Amniotic stem cell (primary cell): Measurements from ENCODE around the gene MRI1.
"Not testable (repeated sequence)": the region's sequence is repeated elsewhere in the genome, so short reads cannot be mapped to it uniquely, and the experiment has no call there.

Source experiments
- DNase-seq: peaks from one replicate; lab custom pipeline; 2025; lab: John Stamatoyannopoulos, UW

Gene MRI1

DNA sequence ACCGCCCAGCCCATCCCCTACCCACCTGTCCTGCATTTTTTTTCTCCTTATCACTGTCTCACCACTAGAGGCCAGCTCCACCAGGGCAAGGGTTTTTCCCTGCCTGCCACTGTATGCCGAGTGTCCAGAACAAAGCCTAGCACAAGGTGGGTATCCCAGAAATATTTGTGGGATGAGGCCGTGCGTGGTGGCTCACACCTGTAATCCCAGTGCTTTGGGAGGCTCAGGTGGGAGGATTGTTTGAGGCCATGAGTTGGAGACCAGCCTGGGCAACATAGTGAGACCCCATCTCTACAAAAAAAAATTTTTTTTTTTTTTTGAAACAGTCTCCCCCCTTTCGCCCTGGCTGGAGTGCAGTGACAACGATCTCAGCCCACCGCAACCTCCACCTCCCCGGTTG lies 2.9 kb upstream of the MRI1 start:
- no peak for DNase-seq

DNA sequence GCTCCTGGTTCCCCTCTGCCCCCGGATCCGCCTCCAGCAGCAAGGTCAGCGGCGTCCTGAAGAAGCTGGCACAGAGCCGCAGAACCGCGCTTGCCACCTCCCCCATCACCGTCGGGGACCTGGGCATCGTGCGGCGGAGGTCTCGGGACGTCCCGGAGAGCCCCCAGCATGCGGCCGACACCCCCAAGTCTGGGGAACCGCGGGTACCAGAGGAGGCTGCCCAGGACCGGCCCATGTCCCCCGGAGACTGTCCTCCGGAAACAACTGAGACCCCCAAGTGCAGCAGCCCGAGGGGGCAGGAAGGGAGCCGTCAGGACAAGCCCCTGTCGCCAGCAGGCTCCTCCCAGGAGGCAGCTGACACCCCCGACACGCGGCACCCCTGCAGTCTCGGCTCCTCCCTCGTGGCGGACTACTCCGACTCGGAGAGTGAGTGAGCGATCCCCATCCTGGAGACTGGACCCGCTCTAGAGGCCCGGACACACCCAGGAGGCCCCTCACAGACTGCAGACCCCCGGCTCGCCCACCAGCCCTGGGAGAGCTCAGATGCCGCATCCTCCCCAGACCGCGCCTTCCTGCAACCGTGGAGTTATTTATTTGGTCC lies 1.6 kb upstream of the MRI1 start:
- DNase-seq, result no peak

DNA sequence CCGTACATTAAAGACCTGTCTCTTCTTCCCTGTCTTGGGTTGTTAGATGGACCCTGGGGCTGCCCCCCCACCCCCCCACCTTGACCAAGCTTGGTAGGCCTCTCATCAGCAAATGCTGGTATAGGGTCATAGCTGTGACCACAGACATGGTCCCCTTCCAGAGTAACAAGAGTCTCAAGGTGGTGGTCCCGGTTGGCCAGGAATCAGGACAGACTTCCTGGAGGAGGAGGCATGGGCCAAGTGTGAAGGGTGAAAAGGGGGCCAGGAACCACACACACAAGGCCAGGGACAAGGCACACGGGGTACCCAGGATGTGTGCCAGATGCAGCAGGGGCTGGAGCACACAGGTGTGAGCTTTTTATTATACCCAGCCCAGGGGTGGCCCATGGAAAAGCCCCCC lies 1.1 kb upstream of the MRI1 start:
- no peak for DNase-seq

DNA sequence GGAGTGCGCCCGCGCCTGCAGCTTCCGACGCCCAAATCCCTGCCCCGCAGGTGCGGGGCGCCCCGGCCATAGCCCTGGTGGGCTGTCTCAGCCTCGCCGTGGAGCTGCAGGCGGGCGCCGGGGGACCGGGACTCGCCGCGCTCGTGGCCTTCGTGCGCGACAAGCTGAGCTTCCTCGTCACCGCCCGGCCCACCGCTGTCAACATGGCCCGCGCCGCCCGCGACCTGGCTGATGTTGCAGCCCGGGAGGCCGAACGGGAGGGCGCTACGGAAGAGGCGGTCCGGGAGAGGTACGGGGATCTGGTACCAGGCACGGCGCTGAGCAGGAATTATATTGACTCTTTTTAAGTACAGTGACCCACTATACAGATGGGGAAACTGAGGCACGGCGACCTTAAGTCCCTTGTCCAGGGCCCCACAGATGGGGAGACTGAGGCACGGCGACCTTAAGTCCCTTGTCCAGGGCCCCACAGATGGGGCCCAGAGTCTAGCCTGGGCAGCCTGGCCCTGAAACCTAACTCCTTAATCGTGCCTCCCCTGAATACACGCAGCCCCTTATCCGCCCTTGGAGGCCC lies 586 bp downstream of the MRI1 start:
- DNase-seq, result no peak

DNA sequence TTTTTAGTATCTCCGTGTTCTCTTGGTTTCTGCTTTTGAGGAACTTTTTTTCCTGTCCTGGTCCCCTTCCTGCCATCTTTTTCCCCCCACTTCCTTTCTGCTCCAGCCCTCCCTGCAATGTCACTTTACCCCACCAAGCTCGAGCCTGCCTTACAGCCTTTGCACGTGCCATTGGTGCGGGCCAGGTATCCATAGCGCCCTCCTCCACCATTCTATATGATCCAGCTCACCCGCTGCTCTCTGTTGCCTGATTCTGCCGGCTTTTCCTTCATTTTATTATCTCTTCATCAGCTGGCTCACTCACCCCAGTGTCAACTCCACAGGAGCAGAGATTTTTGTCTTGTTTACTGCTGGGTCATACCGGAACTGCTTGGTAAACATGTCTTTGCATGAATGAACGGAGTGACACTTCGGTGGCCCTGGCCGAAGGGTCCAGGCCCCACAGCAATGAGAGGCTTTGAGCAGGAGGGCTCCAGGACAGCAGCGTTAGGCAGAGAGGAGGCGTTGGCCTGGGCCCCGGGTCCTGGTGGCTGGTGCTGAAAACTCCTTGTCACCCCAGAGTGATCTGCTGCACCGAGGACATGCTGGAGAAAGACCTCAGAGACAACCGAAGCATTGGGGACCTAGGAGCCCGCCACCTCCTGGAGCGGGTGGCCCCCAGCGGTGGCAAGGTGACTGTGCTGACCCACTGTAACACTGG lies 1.2 kb downstream of the MRI1 start:
- no peak for DNase-seq

DNA sequence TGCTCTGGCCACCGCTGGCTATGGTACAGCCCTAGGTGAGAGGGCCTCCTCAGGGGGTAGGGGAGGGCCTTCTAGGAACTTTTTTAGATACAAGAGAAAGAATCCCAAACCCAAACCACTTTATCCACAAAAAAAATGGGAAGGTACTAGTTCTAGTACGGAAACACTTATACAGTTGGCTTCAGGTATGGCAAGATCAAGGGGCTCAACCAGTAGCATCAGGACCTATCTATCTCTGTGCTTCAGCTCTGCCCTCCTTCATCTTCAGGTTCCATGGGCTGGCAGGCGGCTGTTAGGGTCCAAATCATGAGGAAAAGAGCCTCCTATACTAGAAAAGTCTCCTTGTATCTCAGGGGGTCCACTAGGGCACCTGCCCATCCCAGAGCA lies 1.8 kb downstream of the MRI1 start:
- no peak for DNase-seq

DNA sequence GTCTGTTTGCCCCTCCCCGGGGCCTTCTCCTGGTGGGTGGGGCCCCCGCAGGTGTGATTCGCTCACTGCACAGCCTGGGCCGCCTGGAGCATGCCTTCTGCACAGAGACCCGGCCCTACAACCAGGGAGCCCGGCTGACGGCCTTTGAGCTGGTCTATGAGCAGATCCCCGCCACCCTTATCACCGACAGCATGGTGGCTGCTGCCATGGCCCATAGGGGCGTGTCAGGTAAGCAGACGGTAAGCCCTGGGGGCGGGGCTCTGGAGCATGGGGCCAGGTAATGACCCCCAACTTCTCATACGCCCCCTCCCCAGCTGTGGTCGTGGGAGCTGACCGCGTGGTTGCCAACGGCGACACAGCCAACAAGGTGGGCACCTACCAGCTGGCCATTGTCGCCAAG lies 4.2 kb downstream of the MRI1 start:
- DNase-seq, result no peak

DNA sequence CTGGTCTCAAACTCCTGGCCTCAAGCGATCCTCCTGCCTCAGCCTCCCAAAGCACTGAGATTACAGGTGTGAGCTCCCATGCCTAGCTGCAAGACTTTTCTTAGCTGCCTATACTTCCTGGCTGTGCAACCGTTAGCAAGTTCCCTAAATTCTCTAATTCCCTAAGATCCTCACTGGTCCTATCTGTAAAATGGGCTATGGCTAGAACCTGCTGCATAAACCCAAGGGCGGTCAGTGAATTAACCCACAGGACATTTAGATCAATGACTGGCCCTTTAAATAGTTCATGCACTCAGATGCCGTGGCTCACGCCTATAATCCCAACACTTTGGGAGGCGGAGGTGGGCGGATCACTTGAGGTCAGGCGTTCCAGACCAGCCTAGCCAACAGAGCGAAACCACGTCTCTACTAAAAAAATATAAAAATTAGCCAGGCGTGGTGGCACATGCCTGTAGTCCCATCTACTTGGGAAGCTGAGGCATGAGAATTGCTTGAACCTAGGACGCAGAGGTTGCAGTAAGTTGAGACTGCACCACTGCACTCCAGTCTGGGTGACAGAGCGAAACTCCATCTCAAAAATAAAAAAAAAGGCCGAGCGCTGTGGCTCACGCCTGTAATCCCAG lies 5.8 kb downstream of the MRI1 start:
- DNase-seq, result no peak

DNA sequence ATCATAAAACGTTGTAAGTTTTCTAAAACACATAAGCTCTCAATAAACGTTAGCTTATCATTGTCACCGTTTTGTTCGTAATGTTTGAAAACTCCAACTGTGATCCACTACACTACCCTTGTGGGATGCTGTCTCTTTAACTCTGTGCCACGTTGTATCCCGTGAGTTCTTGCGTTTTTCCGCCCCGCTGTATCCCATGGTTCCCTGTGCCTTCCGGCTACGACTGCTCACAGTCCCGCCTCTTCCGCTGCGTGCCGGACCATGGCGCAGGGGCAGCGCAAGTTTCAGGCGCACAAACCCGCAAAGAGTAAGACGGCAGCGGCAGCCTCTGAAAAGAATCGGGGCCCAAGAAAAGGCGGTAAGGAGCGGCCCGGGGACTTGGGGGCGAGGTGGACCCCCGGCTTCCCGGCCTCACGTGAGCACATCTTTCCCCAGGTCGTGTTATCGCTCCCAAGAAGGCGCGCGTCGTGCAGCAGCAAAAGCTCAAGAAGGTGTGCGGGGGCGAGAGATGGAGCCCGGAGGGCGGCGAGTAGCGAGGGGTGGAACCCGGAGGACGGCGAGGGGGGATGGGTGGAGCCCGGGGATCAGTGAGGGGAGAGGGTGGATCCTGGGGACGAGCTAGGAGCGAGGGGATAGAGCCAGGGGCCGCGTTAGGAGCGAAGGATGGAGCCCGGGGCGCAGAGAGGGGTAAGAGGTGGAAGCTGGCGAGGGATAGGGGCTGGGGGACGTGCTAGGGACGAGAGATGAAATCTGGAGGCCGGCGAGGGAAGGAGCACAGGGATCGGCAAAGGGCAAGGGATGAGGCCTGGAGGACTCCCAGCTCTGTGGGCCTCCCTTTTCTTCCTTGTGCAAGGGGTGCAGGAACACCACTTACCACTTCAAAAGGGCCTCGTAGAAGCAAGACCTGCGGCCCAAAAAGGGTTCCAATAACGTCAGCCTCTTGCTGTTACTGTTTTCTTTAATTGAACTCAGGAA lies 10.2 kb downstream of the MRI1 start, which contains the start of gene C19orf53:
Gene C19orf53, plus strand, starts transcription at position 240 of the 975 bp plus-strand sequence. Its CDS starts 22 bp downstream, at position 262.
- DNase-seq, result peak; percentile 93

DNA sequence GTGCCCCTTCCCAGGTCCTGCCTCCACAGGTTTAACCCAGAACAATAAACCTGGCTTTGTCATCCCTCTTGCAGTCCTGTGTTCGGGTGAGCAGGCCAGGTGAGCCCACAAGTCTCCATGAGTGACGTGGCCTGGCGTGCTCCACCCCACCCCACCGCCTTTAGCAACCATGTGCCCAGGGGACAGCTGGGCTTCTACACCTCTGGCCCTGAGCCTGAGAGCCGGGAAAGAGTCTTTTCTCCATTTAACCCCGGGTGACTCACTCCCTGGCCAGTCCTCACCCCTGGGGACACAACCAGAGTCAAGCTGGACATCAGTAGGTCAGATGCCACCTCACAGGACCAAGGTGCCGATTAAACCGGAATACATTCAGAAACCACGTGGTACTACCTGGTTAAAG lies 14.1 kb downstream of the MRI1 start:
- no peak for DNase-seq

DNA sequence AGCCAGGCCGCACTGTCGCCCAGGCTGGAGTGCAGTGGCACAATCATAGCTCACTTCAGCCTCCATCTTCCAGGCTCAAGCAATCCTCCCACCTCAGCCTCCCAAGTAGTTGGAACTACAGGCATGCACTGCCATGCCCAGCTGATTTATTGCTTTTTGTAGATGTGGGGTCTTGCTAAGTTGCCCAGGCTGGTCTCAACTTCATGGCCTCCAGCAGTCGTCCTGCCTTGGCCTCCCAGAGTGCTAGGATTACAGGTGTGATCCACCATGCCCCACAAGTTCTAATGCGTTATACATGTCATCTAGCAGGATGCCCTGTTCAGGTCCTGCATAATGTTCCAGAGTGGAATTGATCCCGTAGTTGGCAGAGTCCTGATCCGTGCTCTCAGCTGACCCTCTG lies 14.5 kb downstream of the MRI1 start:
- DNase-seq, result no peak

DNA sequence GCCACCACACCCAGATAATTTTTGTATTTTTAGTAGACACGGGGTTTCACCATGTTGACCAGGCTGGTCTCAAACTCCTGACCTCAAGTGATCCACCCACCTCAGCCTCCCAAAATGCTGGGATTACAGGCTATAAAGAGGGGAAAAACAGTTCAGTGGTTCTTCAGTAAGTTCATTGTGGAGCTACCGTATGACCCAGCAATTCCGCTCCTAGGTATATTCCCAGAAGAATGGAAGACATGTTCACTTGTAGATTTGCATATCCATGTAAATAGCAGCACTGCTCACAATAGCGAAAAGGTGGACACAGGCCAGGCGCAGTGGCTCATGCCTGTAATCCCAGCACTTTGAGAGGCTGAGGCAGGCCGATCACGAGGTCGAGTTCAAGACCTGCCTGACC lies 15.5 kb downstream of the MRI1 start:
- not testable (repeated sequence) for DNase-seq

DNA sequence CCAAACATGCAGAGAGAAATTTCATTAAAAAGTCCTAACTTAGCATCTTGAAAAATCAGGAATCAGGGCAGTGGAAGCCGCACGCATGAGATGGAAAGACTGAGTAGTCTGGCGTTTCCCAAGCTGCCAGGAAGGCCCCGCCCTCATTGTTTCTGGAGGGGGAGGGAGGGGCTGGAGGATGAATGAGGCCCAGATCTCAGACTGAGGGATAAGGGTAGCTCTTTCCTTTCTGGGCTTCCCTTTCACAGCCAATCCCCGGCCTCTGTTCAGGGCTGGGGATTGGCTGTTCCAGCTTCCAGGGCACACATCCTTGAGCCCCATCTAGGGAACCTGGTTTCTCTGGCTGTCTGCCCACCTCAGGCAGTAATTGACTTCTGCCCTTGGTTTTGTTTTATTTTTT lies 17.2 kb downstream of the MRI1 start:
- peak; percentile 85 for DNase-seq

DNA sequence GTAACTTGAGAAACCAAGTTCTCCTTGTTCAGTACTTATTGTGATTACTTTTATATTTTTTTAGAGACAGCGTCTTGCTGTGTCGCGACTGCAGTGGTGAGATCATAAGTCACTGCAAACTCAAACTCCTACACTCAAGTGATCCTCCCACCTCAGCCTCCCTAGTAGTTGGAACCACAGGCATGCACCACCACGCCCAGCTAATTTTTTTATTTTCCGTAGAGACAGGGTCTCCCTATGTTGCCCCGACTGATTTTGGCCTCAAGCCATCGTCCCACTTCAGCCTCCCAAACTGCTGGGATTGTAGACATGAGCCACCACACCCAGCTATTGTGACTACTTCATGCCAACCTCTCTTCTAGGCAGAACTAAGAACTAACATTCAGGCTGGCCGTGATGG lies 18.2 kb downstream of the MRI1 start:
- no peak for DNase-seq

DNA sequence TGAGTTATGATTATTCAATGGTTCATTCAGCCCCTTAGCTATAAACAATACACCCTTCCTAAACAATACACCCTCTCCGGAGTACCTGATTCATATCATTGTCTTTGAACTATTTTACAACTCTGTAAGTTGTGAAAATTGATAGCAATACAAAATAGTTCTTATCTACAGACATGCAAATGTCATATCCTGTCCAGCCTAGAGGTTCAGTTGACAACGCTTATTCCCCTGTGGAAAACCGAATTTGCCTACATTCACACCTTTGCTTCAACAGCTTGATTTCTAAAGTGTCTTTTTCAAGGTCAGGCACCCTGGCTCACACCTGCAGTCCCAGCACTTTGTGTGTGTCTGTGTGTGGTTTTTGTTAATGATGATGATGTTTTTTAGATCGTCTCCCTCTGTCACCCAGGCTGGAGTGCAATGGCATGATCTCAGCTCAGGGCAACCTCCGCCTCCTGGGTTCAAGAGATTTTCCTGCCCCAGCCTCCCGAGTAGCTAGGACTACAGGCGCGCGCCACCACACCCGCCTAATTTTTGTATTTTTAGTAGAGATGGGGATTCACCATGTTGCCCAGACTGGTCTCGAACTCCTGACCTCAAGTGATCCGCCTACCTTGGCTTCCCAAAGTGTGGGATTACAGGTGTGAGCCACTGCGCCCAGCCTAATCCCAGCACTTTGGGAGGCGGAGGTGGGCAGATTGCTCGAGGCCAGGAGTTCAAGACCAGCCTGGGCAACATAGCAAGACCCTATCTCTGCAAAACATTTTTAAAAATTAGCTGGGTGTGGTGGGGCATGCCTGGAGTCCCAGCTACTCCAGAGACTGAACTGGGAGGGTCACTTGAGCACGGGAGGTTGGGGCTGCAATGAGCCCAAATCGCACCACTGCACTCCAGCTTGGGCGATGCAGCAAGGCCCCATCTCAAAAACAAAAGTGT lies 19.5 kb downstream of the MRI1 start:
- no peak for DNase-seq

DNA sequence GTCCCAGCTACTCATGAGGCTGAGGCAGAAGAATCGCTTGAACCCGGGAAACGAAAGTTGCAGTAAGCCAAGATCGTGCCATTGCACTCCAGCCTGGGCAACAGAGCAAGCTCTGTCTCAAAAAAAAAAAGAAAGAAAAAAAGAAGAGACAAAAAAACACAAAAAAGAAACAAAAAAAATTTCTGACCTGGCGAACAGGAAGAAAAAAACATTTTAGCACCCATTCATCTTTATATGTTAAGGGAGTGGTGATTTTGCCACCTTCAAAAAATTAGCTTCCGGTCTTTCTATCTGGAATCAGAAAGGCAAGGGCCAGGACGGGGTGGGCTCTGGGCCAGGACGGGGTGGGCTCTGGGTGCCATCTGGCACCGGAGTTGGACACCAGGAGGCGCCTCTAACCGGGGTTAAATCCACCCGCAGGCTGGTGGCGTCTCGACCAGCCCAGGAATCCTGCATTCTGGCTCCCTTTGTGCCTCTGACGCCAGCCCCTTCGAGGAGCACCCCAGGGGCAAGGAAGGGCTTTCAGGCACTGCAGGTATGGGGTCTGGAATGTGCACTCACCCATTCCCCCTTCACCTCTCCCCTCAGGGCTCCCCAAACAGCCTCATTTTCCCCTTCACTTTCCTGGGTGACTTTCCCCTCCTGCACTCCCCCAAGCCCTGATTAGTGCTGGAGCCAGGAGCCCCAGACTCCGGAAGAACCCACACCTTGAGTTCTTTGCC lies 20.6 kb downstream of the MRI1 start:
- peak; percentile 67 for DNase-seq

DNA sequence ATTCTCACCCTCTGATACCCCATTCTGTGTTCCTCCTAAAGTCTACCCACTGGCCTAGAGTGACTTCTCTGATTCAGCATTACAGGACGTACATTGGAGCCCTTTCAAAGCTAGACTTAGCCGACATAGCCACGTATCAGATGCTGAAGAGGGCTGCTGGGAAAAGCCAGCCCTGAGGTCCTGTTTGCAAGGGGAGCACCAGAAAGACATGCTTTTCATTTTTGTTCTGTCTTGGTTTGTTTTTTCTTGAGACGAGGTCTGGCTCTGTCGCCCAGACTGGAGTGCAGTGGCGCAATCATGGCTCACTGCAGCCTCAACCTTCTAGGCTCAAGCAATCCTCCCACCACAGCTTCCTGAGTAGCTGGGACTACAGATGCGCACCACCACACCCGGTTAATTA lies 24.7 kb downstream of the MRI1 start:
- no peak for DNase-seq

DNA sequence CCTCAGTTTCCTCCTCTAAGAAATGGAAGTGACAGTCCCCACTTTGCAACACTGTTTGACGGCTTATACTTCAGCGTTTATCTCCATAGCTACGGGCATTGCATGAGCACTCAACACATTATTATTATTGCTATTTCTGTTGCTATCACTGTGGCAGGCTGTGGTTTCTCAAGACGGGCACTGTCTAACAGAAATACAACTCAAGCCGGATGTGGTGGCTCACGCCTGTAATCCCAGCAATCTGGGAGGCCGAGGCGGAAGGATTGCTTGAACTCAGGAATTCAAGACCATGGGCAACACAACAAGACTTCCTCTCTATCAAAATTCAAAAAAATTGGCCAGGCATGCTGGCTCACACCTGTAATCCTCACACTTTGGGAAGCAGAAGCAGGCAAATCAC lies 26.0 kb downstream of the MRI1 start:
- DNase-seq, result no peak

DNA sequence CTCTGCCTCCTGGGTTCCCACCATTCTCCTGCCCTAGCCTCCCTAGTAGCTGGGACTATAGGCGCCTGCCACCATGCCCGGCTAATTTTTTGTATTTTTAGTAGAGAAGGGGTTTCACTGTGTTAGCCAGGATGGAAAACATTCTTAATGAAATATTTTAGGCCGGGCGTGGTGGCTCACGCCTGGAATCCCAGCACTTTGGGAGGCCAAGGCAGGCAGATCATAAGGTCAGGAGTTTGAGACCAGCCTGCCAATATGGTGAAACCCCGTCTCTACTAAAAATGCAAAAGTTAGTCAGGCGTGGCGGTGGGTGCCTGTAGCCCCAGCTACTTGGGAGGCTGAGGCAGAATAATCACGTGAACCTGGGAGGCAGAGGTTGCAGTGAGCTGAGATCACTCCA lies 29.0 kb downstream of the MRI1 start:
- not testable (repeated sequence) for DNase-seq

DNA sequence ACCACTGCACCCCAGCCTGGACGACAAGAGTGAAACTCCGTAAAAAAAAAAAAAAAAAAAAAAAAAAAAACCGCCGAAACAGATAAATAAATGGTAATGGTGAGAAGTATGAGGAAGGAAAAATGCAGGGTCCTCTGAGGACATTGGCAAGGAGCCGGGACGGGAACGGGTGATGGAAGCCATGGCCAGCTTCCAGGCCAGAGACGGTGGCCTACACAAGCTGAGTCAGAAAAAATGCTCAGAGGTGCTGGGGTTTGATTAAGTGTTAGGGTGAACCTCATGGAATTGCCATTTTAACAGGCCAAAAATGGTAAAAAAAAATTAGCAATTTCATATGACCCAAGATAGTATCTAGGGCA lies 30.1 kb downstream of the MRI1 start:
- DNase-seq, result no peak
